Activated CD8-positive, alpha-beta memory T cell treated with anti-CD3 and anti-CD28 coated beads for 1 hour (primary cell): ENCODE measurements around the gene CLPTM1.
A peak's percentile ranks its signal among the peaks of the same experiment; 100 is the strongest.

Experiments
- DNase-seq, 2 donors: peaks; one replicate each; pipeline ENCODE4 v3.0.0-alpha.2; 2020; ENCODE audit warnings: low read depth in 1 of 2; ENCODE audit errors: extremely low read depth in 1 of 2

Gene CLPTM1

DNA sequence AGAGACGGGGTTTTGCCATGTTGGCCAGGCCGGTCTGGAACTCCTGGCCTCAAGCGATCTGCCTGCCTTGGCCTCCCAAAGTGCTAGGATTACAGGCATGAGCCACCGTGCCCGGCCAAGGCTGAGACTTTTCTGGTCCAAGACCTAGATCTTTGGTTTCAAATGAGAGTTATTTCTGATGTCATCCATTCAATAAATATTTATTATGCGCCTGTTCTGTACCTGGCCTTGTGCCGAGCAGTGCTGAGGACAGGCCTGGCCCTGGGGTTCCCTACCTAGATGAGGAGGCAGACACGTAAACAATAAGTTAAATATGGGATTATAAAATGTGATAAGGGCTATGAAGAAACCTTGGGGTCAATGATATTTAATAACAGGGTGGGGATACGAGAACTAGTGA, 50.6 kb downstream of the CLPTM1 start:
- DNase-seq, result no peak

GRCh38 chr19:45008552-45008951, 53.4 kb downstream of the CLPTM1 start:
- no peak for DNase-seq

DNA sequence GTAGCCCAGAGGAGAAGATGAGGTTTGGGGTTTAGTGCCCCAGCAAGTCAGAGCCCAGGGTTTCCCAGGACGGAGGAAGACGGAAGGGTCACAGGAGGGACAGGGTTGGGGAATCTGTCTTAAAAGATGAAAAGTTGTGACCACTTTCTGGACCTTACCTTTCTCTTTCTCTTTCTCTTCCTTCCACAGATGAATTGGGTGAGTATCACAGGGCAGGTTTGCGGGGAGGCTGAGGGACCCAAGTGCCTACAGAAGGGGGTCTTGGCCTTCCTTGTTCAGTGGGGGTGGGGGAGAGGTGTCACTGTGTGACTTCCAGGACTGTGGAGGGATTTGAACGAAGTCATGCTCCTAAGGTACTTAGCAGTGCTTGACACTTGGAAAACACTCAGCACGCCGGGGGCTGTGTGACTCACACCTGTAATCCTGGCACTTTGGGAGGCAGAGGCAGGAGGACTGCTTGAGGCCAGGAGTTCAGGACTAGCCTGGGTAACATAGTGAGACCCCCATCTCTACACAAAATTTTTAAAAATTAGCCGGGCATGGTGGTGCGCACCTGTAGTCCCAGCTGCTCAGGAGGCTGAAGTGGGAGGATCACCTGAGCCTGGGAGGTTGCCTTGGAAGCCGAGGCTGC, 54.6 kb downstream of the CLPTM1 start:
- no peak for DNase-seq

DNA sequence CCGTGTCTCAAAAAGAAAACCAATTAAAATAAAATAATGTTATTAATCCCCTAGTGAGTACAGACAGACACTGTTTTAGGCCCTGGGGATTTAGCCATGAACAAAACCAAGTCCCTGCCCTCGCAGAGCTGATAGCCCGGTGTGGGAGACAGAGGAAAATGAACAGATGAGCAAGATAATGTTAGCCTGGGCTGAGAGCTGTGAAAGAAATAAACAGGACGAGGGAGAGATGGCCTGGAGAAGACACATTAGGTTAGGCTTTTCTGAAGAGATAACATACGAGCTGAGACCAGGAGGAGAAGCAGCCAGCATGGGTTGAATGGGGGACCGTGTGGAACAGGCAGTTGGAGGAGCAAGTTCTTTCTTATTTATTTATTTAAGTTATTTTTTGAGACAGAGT, 55.1 kb downstream of the CLPTM1 start:
- DNase-seq, result no peak

GRCh38 chr19:45011959-45012358, 56.8 kb downstream of the CLPTM1 start:
- no peak for DNase-seq

- DNase-seq, result peak; percentile 36 to 47
Measured at GRCh38 chr19:45016388-45017314, 61.5 kb downstream of the CLPTM1 start.

DNA sequence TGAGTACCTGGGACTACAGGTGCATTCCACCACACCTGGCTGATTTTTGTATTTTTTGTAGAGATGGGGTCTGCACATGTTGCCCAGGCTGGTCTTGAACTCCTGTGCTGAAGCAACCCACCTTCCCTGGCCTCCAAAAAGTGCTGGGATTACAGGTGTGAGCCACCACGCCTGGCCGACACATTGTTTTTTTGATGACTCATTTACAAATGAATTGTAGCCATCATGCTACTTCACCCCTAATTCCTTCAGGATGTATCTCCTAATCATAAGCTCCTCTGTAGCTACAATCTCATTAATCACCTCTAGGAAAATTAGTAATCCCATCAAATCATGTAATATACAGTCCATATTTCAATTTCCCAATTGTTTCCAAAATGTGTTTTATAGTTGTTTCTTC, 64.0 kb downstream of the CLPTM1 start:
- DNase-seq, result no peak

DNA sequence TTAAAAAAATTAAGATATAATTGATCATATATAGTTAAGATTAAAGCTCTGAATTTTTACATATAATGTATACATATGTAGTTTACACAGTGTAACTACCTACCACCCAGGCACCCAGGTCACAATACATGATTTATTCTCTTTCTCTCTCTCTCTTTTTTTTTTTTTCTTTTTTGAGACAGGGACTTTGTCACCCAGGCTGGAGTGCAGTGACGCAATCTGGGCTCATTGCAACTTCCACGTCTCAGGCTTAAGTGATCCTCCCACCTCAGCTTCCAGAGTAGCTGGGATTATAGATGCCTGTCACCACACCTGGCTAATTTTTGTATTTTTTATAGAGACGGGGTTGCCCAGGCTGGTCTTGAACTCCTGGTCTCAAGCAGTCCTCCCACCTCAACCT, 64.9 kb downstream of the CLPTM1 start:
- no peak for DNase-seq

DNA sequence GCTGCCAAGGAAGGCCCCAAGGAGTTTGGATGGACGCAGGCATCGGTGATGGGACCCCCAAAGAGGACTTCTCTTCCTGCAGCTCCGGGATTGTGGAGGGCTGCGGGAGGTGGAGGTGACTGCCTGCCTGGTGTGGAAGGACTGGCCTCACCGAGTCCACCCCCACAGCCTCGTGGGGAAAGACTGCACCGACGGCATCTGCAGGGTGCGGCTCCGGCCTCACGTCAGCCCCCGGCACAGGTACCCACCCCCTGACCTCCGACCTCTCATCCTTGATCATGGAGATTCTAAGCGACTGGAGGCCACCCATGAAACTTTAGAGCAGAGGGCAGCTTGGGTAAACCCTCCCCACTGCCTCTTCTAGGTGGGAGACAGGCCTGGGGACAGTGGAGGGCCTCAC, 66.8 kb downstream of the CLPTM1 start:
- no peak for DNase-seq

DNA sequence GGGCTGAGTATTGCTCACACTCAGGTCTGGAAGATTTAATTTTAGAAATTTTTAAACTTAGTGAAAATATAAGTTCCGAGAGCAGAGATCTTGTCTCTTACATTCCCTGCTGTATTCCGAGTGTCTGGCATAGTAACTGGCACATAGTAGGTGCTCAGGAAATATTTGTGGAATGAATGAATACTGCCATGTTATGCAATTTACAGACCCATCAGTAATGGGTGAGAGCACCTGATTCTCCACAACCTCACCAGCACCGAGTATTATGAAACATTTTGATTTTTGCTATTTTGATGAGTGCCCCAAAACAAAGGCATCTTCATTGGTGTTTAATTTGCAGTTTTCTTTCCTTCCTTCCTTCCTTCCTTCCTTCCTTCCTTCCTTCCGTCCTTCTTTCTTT, 67.9 kb downstream of the CLPTM1 start:
- no peak for DNase-seq

DNA sequence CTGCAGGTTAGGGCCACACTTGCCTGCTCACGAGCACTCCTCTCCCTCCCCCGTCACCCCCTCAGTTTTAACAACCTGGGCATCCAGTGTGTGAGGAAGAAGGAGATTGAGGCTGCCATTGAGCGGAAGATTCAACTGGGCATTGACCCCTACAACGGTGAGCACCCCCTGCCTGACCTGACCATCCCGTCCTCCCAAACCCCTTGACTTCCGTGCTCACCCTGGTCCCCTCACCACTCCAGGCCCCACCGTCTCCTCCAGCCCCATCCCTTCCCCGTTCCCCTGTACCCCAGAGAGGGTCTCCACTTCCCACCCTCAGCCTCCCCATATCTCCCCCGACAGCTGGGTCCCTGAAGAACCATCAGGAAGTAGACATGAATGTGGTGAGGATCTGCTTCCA, 70.1 kb downstream of the CLPTM1 start:
- no peak for DNase-seq

DNA sequence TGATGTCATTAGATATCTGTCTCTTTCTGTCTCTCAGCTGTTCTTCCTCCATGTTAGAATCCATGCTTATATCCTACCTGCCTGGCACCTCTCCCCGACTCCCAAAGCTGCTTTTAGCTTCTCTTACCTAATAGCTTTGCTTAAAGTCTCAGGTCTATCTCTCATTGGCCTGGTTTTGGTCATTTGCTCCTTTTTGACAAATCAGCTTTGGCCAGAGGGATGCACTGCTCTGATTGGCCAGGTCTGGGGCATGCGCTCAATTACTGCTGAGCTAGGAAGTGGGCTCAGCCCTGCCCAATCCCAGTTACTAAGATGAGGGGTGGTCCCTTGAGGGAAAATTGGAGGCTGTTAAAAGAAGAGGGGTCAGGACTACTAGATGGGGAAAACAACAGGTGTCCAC, 72.2 kb downstream of the CLPTM1 start:
- DNase-seq, result no peak

DNA sequence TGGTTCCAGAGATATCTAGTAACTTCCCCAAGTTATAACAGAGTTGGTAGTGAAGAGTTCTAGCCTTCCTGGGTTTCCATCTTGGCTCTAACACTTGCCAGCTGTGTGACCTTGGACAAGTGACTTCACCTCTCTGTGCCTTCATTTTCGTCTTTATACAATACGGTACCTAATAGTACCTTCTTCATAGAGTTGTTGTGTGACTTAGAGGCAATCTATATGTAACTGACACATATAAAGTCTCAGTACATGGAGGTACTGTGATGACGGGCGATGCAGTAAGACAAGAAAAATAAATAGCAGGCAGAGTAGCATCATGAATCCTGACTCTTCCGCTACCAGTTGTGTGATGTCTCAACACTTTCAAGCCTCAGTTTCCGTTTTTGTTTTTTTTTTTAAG, 75.6 kb downstream of the CLPTM1 start:
- DNase-seq, result no peak

DNA sequence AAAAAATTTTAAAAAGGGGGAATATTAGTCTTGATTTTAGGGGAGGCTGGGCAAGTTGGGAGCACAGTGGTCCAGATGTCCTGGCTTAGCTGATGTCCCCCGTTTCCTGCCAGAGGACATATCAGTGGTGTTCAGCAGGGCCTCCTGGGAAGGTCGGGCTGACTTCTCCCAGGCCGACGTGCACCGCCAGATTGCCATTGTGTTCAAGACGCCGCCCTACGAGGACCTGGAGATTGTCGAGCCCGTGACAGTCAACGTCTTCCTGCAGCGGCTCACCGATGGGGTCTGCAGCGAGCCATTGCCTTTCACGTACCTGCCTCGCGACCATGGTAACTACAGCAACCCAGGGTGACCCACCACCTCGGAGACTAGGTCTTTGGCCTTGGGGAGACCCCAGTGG, 77.2 kb downstream of the CLPTM1 start:
- no peak for DNase-seq

DNA sequence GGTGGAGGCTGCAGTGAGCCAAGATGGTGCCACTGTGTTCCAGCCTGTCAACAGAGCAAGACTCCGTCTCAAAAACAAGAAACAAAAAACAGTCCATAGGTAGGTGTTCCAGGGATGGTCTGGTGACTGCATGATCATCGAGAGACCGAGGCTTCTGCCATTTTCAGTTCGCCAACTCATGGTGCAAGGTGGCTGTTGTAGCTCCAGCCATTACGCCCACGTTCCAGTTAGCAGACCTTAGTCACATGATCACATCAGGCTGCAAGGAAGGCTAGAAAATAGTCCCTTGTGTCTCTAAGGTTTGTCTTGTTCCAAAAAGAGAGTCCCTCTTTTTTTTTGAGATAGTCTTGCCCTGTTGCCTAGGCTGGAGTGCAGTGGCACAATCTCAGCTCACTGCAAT, 80.6 kb downstream of the CLPTM1 start:
- DNase-seq, result no peak

DNA sequence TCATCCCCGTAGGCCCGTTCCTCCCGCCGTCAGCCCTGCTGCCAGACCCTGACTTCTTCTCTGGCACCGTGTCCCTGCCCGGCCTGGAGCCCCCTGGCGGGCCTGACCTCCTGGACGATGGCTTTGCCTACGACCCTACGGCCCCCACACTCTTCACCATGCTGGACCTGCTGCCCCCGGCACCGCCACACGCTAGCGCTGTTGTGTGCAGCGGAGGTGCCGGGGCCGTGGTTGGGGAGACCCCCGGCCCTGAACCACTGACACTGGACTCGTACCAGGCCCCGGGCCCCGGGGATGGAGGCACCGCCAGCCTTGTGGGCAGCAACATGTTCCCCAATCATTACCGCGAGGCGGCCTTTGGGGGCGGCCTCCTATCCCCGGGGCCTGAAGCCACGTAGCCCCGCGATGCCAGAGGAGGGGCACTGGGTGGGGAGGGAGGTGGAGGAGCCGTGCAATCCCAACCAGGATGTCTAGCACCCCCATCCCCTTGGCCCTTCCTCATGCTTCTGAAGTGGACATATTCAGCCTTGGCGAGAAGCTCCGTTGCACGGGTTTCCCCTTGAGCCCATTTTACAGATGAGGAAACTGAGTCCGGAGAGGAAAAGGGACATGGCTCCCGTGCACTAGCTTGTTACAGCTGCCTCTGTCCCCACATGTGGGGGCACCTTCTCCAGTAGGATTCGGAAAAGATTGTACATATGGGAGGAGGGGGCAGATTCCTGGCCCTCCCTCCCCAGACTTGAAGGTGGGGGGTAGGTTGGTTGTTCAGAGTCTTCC, 82.4 kb downstream of the CLPTM1 start:
- DNase-seq, result no peak

GRCh38 chr19:45038931-45039893, 84.0 kb downstream of the CLPTM1 start, which contains the start of gene CLASRP:
TSS of gene CLASRP (plus strand) at chr19:45039045. CDS start at chr19:45040213, 1,168 bp downstream.
- DNase-seq, result peak; percentile 66 to 88

- DNase-seq, result no peak
Measured at GRCh38 chr19:45040059-45040771, 85.0 kb downstream of the CLPTM1 start.

GRCh38 chr19:45041125-45041524, 85.9 kb downstream of the CLPTM1 start:
- no peak for DNase-seq
